ENCODE results near the gene PSRC1. TPM values are rescaled to one million over a fixed set of nuclear protein-coding genes. Genes with fewer than 3 reads are reported as not detected.
A peak's percentile ranks its signal among the peaks of the same experiment; 100 is the strongest.
"Not testable (repeated sequence)": the region's sequence is repeated elsewhere in the genome, so short reads cannot be mapped to it uniquely, and the experiment has no call there.

The PSRC1 gene
- total RNA-seq, 1 donor from 2014 or later = 78.1 TPM

DNA sequence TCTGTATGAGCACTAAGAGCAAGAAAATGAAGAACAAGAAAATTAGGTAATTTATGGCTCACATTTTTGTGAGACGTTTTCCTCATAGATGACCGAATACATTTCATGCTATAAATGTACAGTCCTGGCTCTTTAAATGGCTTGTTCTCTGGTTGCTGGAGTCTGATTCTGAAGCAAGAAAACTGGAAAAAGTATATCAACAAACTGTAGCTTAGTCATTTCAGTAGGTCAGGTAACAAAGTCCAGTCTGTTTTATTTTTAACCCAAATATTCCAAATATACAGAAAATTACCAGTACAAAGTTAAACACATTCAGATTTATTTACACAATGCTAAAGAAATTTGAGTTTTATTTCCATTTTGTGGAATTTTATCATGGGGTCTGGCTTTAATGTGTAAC, 26.4 kb upstream of the PSRC1 start:
- peaks cover 18% of the 10 kb centered on the region for H3F3A ChIP-seq (ENCODE audit: low read depth)
- Mint-ChIP-seq H3K4me1 (peaks cover 19% of the 10 kb centered on the region), H3K27me3 (ENCODE audit: insufficient read depth, low read depth) (no peaks in the 10 kb centered on the region), H3K9me3 (no peaks in the 10 kb centered on the region), H3K27ac (no peak overlapping the region), H3K4me3 (no peak overlapping the region), H3K36me3 (peaks cover 12% of the 10 kb centered on the region)
- no peak for TF ChIP-seq EZH2 (IDR thresholded peaks at IDR 0.05)
- no peak for TF ChIP-seq EZH2phosphoT487 (IDR thresholded peaks at IDR 0.05)
- TF ChIP-seq, protein P1, sequence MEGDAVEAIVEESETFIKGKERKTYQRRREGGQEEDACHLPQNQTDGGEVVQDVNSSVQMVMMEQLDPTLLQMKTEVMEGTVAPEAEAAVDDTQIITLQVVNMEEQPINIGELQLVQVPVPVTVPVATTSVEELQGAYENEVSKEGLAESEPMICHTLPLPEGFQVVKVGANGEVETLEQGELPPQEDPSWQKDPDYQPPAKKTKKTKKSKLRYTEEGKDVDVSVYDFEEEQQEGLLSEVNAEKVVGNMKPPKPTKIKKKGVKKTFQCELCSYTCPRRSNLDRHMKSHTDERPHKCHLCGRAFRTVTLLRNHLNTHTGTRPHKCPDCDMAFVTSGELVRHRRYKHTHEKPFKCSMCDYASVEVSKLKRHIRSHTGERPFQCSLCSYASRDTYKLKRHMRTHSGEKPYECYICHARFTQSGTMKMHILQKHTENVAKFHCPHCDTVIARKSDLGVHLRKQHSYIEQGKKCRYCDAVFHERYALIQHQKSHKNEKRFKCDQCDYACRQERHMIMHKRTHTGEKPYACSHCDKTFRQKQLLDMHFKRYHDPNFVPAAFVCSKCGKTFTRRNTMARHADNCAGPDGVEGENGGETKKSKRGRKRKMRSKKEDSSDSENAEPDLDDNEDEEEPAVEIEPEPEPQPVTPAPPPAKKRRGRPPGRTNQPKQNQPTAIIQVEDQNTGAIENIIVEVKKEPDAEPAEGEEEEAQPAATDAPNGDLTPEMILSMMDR (IDR thresholded peaks at IDR 0.05) = no peak
- no peak for DNase-seq (ENCODE audit: low spot score)
- H2AFZ ChIP-seq (replicated peaks) = no peak overlapping the region
- no peaks in the 10 kb centered on the region for H3K36me3 ChIP-seq
- H3K4me1 ChIP-seq = peaks cover 34% of the 10 kb centered on the region
- no peaks in the 10 kb centered on the region for H4K20me1 ChIP-seq (ENCODE audit: low read depth)
- no peak overlapping the region for H3K4me3 ChIP-seq
- H3K79me2 ChIP-seq (ENCODE audit: low read depth) = no peaks in the 10 kb centered on the region
- peak overlapping the region; percentile 40 for H3K27ac ChIP-seq
- no peaks in the 10 kb centered on the region for H3K9me3 ChIP-seq (ENCODE audit: low read depth)
- no peaks in the 10 kb centered on the region for H3K27me3 ChIP-seq
- no peak overlapping the region for H3K4me2 ChIP-seq
- H3K9ac ChIP-seq = no peak overlapping the region

DNA sequence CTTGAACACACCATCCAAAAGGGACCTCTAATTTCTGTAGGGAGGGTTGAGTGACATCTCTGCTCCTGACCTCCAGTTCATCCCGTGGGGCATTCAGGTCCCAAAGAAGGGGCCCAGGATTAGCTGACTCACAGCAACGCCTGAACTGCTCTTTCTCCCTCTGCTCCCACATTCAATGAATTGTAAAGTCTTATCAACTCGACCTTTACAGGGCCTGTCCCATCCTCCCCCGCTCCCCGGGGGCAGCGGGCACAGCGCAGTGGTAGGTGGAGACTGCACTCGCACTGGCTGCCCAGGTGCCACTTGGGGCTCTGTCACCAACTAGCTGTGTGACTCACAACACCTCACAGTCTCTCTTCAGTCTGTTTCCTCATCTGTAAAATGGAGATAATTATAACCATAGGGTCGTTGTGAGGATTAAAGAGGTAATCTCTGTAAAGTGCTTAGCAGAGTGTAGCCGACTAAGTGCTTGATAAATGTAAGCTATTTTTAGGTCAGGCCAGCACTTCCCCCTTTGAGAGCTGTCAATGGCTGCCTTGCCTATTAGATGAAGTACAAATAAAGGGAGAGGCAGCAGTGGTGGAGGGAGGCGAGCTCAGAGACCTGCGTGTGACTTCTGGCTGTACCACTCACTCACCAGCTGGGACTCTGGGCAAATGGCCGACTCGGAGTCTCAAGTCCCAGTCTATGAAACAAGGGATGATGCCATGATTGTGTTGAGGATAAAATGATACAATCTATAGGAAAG, 24.5 kb upstream of the PSRC1 start:
- Mint-ChIP-seq H3K4me3 (no peak overlapping the region), H3K27ac (no peak overlapping the region), H3K4me1 (peaks cover 19% of the 10 kb centered on the region), H3K36me3 (peaks cover 3% of the 10 kb centered on the region), H3K9me3 (no peaks in the 10 kb centered on the region), H3K27me3 (ENCODE audit: insufficient read depth, low read depth) (no peaks in the 10 kb centered on the region)
- Histone ChIP-seq H3K9me3 (ENCODE audit: low read depth) (no peaks in the 10 kb centered on the region), H3F3A (ENCODE audit: low read depth) (peaks cover 18% of the 10 kb centered on the region), H3K4me2 (peak overlapping the region; percentile 51), H3K27me3 (no peaks in the 10 kb centered on the region), H3K4me1 (peaks cover 40% of the 10 kb centered on the region), H3K79me2 (ENCODE audit: low read depth) (no peaks in the 10 kb centered on the region), H2AFZ (replicated peaks) (no peak overlapping the region), H3K36me3 (no peaks in the 10 kb centered on the region), H3K27ac (peak overlapping the region; percentile 9), H3K9ac (no peak overlapping the region), H4K20me1 (ENCODE audit: low read depth) (no peaks in the 10 kb centered on the region), H3K4me3 (no peak overlapping the region)
- peak; percentile 59 for DNase-seq (ENCODE audit: low spot score)
- no peak for TF ChIP-seq EZH2 (IDR thresholded peaks at IDR 0.05)

DNA sequence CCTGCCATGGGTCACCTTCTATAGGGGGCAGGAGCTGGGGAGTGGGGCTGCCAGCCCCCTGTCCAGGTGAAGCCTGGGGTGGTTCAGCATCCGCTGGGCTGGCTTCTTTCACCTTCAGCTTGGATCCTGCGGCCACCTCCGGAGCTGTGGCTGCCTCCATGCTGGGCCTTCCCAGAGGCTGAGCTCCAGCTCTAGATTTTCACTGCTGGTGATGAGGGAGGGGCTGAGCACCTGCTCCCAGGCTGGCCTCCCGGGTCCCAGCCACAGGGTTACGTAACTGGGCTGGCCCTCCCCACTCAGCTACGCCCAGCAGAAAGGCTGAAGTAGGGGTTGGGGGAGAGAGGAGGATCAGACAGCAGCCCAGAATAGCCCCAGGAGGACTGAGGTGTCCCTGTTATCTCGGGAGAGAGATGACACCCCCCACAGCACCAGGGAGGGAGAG, 23.9 kb upstream of the PSRC1 start, which contains the start of gene MYBPHL:
MYBPHL (minus strand) TSS at position 180 of the 442 bp plus-strand sequence; CDS start at position 160, 20 bp downstream.
- Mint-ChIP-seq H3K4me3 (no peak within 1 kb of the TSS), H3K4me1 (peaks cover 19% of the 10 kb centered on the region), H3K27ac (no peak within 1 kb of the TSS), H3K27me3 (ENCODE audit: insufficient read depth, low read depth) (no peaks in the 10 kb centered on the region), H3K9me3 (no peaks in the 10 kb centered on the region), H3K36me3 (peaks cover 3% of the 10 kb centered on the region)
- H3K4me2 ChIP-seq = peak within 1 kb of the TSS; percentile 51
- peak; percentile 27 for DNase-seq (ENCODE audit: low spot score)
- H3K9me3 ChIP-seq (ENCODE audit: low read depth) = no peaks in the 10 kb centered on the region
- H3K4me1 ChIP-seq = peaks cover 40% of the 10 kb centered on the region
- no peak within 1 kb of the TSS for H3K4me3 ChIP-seq
- TF ChIP-seq EZH2 (IDR thresholded peaks at IDR 0.05) (no peak), EZH2phosphoT487 (IDR thresholded peaks at IDR 0.05) (no peak)
- TF ChIP-seq, protein P1 (IDR thresholded peaks at IDR 0.05) = no peak
- H2AFZ ChIP-seq (replicated peaks) = no peak within 1 kb of the TSS
- H4K20me1 ChIP-seq (ENCODE audit: low read depth) = no peaks in the 10 kb centered on the region
- H3K27me3 ChIP-seq = no peaks in the 10 kb centered on the region
- H3F3A ChIP-seq (ENCODE audit: low read depth) = peaks cover 18% of the 10 kb centered on the region
- no peaks in the 10 kb centered on the region for H3K79me2 ChIP-seq (ENCODE audit: low read depth)
- H3K9ac ChIP-seq = no peak within 1 kb of the TSS
- no peaks in the 10 kb centered on the region for H3K36me3 ChIP-seq
- H3K27ac ChIP-seq = peak within 1 kb of the TSS; percentile 9

DNA sequence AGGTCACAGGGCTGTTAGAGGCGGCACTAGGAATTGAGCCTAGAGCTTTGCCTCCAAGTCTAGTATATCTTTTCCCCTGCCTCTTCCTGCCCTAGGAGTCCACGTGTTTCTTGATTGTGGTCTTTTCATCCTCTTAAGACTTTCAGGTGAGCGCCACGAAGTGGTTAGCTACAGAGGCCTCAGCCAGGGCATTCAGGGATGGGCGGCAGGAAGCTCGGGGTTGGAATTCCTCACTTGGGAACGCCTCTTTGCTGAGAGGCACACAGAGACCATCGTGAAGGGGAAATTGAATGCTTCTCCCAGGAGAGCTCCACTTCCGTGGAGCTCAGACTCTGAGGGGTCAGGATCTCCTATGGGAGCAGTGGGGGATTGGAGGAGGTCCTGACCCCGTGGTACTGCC, 23.0 kb upstream of the PSRC1 start:
- H3K27me3 ChIP-seq; H3K36me3 ChIP-seq; H3K79me2 ChIP-seq (ENCODE audit: low read depth); H3K4me3 Mint-ChIP-seq; H3K36me3 Mint-ChIP-seq; H4K20me1 ChIP-seq (ENCODE audit: low read depth); H3K4me3 ChIP-seq; H3K27me3 Mint-ChIP-seq (ENCODE audit: insufficient read depth, low read depth); H2AFZ ChIP-seq (replicated peaks); H3K9ac ChIP-seq; H3K27ac Mint-ChIP-seq; H3K27ac ChIP-seq; H3K9me3 ChIP-seq (ENCODE audit: low read depth); H3K9me3 Mint-ChIP-seq: not testable (repeated sequence)
- peak; percentile 38 for DNase-seq (ENCODE audit: low spot score)
- Histone ChIP-seq H3F3A (ENCODE audit: low read depth) (peaks cover 18% of the 10 kb centered on the region), H3K4me1 (peaks cover 40% of the 10 kb centered on the region), H3K4me2 (peak overlapping the region; percentile 51)
- H3K4me1 Mint-ChIP-seq = peaks cover 19% of the 10 kb centered on the region

Data from neural progenitor cell (in vitro differentiated cells).